RWPE1 (cell line): ENCODE data around the gene RIPK3.

Experiments
- CTCF ChIA-PET: fragments of 350-600 bp; sonication (Branson Sonifier 250); formaldehyde crosslinking; extraction: SDS; loops from one replicate; lab custom pipeline; 2021; lab: Yijun Ruan, JAX
- POLR2A ChIA-PET: fragments of 400-600 bp; formaldehyde crosslinking; extraction: SDS; loops from one replicate; lab custom pipeline; 2020; ENCODE audit warnings: antibody characterized with exemption; ENCODE audit not compliant: low non-redundant PET; lab: Yijun Ruan, JAX
- DNase-seq: peaks from one replicate; pipeline ENCODE4 v3.0.0; 2012; ENCODE audit warnings: low spot score
- H3K27ac ChIP-seq: fragments of 450-650 bp; 2 replicates; pipeline ENCODE4 v1.5.1; 2017
- CTCF ChIP-seq: fragments of 450-650 bp; conservative IDR thresholded peaks from 2 replicates; pipeline ENCODE4 v1.5.1; 2017; ENCODE audit warnings: low read depth, mild to moderate bottlenecking

Gene RIPK3

GRCh38 chr14:24300326-24300980 lies 39.3 kb downstream of the RIPK3 start:
- H3K27ac ChIP-seq = peak overlapping the region; percentile 94
- ChIA-PET POLR2A (interaction anchor here (0.6 to 3.3 kb wide), 2 partner anchors 32 to 58 kb away, joined by 7 to 17 read pairs; partner anchors contain the start of gene TINF2), CTCF (interaction anchor here (0.8 to 4.7 kb wide), 5 partner anchors 8 to 131 kb away, joined by 5 to 51 read pairs (median 8); partner anchors contain the start of genes CIDEB, LTB4R2 and TINF2)
- no peak for TF ChIP-seq CTCF
- no peak for DNase-seq

- peak; percentile 95 for DNase-seq
- no peak for TF ChIP-seq CTCF
- ChIA-PET CTCF (interaction anchor here (0.5 to 4.7 kb wide), 8 partner anchors 9 to 1377 kb away, joined by 3 to 51 read pairs (median 6); partner anchors contain the start of genes CIDEB and TINF2), POLR2A (interaction anchor here (0.6 to 3.3 kb wide), 3 partner anchors 36 to 202 kb away, joined by 3 to 17 read pairs (median 5); partner anchors contain the start of gene TINF2)
- H3K27ac ChIP-seq = peak within 1 kb of the TSS; percentile 94
Observed at GRCh38 chr14:24299255-24300191, 40.3 kb downstream of the RIPK3 start, which contains the start of the genes DHRS1 and NOP9. DHRS1 (minus strand) TSS chr14:24299780; CDS start chr14:24299106, 674 bp downstream. NOP9 (plus strand) TSS chr14:24299850; CDS start chr14:24299955, 105 bp downstream.

- ChIA-PET POLR2A (interaction anchor here (0.6 to 3.3 kb wide), 4 partner anchors 35 to 1505 kb away, joined by 3 to 17 read pairs (median 5); partner anchors contain the start of gene TINF2), CTCF (interaction anchor here (0.5 to 4.7 kb wide), 7 partner anchors 9 to 1377 kb away, joined by 3 to 51 read pairs (median 6); partner anchors contain the start of genes CIDEB and TINF2)
- H3K27ac ChIP-seq = peak overlapping the region; percentile 94
- TF ChIP-seq CTCF = no peak
- peak; percentile 91 for DNase-seq
Observed at GRCh38 chr14:24298892-24299254, 40.9 kb downstream of the RIPK3 start.

GRCh38 chr14:24297190-24297964 lies 42.4 kb downstream of the RIPK3 start:
- DNase-seq = peak; percentile 45
- CTCF ChIA-PET = interaction anchor here (0.6 to 4.7 kb wide), 11 partner anchors 10 to 208 kb away, joined by 3 to 51 read pairs (median 4); partner anchors contain the start of gene TINF2
- H3K27ac ChIP-seq = peak overlapping the region; percentile 94
- POLR2A ChIA-PET = interaction anchor here (1.0 kb wide), 1 partner anchor 55 kb away, joined by 5 read pairs; the partner anchor contains the start of gene TINF2
- TF ChIP-seq CTCF = peak; percentile 55

GRCh38 chr14:24296341-24297157 lies 43.2 kb downstream of the RIPK3 start:
- ChIA-PET POLR2A (interaction anchor here (1.0 kb wide), 1 partner anchor 54 kb away, joined by 5 read pairs; the partner anchor contains the start of gene TINF2), CTCF (interaction anchor here (0.6 to 4.7 kb wide), 8 partner anchors 10 to 53 kb away, joined by 3 to 51 read pairs (median 4); partner anchors contain the start of gene TINF2)
- TF ChIP-seq CTCF = peak; percentile 63
- peak; percentile 77 for DNase-seq
- H3K27ac ChIP-seq = peak overlapping the region; percentile 67
